Natural killer cell (primary cell): ENCODE results near the gene KRTAP9-2. TPM values are rescaled to one million over a fixed set of nuclear protein-coding genes. Genes with fewer than 3 reads are reported as not detected.
"Not testable (repeated sequence)": the region's sequence is repeated elsewhere in the genome, so short reads cannot be mapped to it uniquely, and the experiment has no call there.

ENCODE experiments used
- ATAC-seq, 3 donors: fragments of 150-1000 bp in 2 of 3; fragments of 200-7000 bp in 1 of 3; cut with Tn5 transposase; 1 replicate in 1 of 3; 2 replicates in 2 of 3; pipeline ENCODE4 v1.10.0; 2021; ENCODE audit warnings: mild to moderate bottlenecking in 2 of 3, moderate library complexity in 2 of 3
- DNase-seq, 2 donors: peaks; one replicate each; pipeline versions ENCODE4 v3.0.0 to v3.0.0-alpha.2; 2013 to 2021; ENCODE audit warnings: mixed read lengths in 1 of 2
- H3K27ac ChIP-seq: one replicate; pipeline ENCODE4 v1.5.1; 2013; ENCODE audit warnings: mild to moderate bottlenecking, low read length
- H3K27me3 ChIP-seq: one replicate; pipeline ENCODE4 v1.6.1; 2013; ENCODE audit warnings: low read length; ENCODE audit not compliant: control insufficient read depth, insufficient read depth
- H3K36me3 ChIP-seq: one replicate; pipeline ENCODE4 v1.6.1; 2013; ENCODE audit warnings: low read length; ENCODE audit not compliant: control insufficient read depth, insufficient read depth
- H3K4me1 ChIP-seq: one replicate; pipeline ENCODE4 v1.6.1; 2013; ENCODE audit warnings: low read length; ENCODE audit not compliant: control insufficient read depth, insufficient read depth
- H3K4me3 ChIP-seq: one replicate; pipeline ENCODE4 v1.5.1; 2013; ENCODE audit warnings: low read length
- H3K9me3 ChIP-seq: one replicate; pipeline ENCODE4 v1.6.1; 2013; ENCODE audit warnings: low read length; ENCODE audit not compliant: control insufficient read depth, insufficient read depth
- H3K27ac Mint-ChIP-seq, 2 donors: one replicate each; pipeline ENCODE4 v1.8.0; 2022; ENCODE audit warnings: mild to moderate bottlenecking in 2 of 2, mixed read lengths in 2 of 2, moderate library complexity in 1 of 2
- H3K27me3 Mint-ChIP-seq, 2 donors: one replicate each; pipeline ENCODE4 v1.8.0; 2022; ENCODE audit warnings: low read depth in 2 of 2, mixed read lengths in 2 of 2
- H3K36me3 Mint-ChIP-seq: one replicate; pipeline ENCODE4 v1.8.0; 2022; ENCODE audit warnings: mixed read lengths
- H3K4me1 Mint-ChIP-seq, 2 donors: one replicate each; pipeline ENCODE4 v1.8.0; 2022; ENCODE audit warnings: mixed read lengths in 2 of 2
- H3K4me3 Mint-ChIP-seq: one replicate; pipeline ENCODE4 v1.8.0; 2022; ENCODE audit warnings: mild to moderate bottlenecking, moderate library complexity, mixed read lengths
- H3K9me3 Mint-ChIP-seq, 2 donors: one replicate each; pipeline ENCODE4 v1.8.0; 2022; ENCODE audit warnings: mixed read lengths in 2 of 2
- CTCF ChIP-seq: fragments of 200-600 bp; IDR thresholded peaks from one replicate; pipeline ENCODE4 v1.8.0; 2022; ENCODE audit warnings: antibody characterized with exemption
- WGBS: methylation state at CpG from one replicate; pipeline ENCODE4 v1.1.7; 2013; ENCODE audit warnings: missing lambda C conversion rate; ENCODE audit not compliant: insufficient coverage; 5-methylcytosine and 5-hydroxymethylcytosine counted together
- intact Hi-C: fragments of 100-400 bp; cut with micrococcal nuclease; formaldehyde crosslinking; loops from one replicate; pipeline ENCODE4 v1.14.2; 2022
- total RNA-seq, 4 donors: library from RNA; stranded (reverse); fragments of 120-200 nt in 1 of 4; gene quantifications; one replicate each; pipeline versions ENCODE4 v1.2.3 to v1.2.4, GENCODE V29; 2013 to 2022

The KRTAP9-2 gene
- total RNA-seq, 3 donors from 2014 or later (not counting 1 experiment from before 2014, with no cell fraction given), result not detected

- intact Hi-C loops, result no loop called here
- ATAC-seq, result no peak
These were observed 5.3 kb downstream of the KRTAP9-2 start for GRCh38 chr17:41231731-41232130.

GRCh38 chr17:41232399-41233105, 6.1 kb downstream of the KRTAP9-2 start, which contains the start of gene KRTAP9-3:
Gene KRTAP9-3, plus strand, starts transcription at chr17:41232449. Its CDS starts 53 bp downstream, at chr17:41232502.
- intact Hi-C loops, H3K36me3 ChIP-seq, H3K4me3 ChIP-seq, H3K36me3 Mint-ChIP-seq, H3K27ac Mint-ChIP-seq, DNase-seq, H3K27me3 ChIP-seq, H3K4me1 ChIP-seq, ATAC-seq, H3K9me3 ChIP-seq, H3K9me3 Mint-ChIP-seq, H3K27ac ChIP-seq, H3K4me3 Mint-ChIP-seq, H3K4me1 Mint-ChIP-seq: not testable (repeated sequence)
- H3K27me3 Mint-ChIP-seq, result peaks cover 22 to 34% of the 10 kb centered on the region in 2 donors
- whole genome bisulfite sequencing, result 80% methylated on average over 1 of the region's 1 CpG

More at GRCh38 chr17:41231731-41232130, 5.3 kb downstream of the KRTAP9-2 start:
- H3K9me3 Mint-ChIP-seq, result no peaks in the 10 kb centered on the region
- no peak overlapping the region for H3K27ac ChIP-seq
- no peak overlapping the region for H3K4me3 ChIP-seq
- 90% methylated on average over 6 of the region's 6 CpGs for WGBS
- no peak for DNase-seq
- H3K4me3 Mint-ChIP-seq, result no peak overlapping the region
- no peaks in the 10 kb centered on the region for H3K36me3 ChIP-seq
- no peaks in the 10 kb centered on the region for H3K4me1 ChIP-seq
- H3K27me3 Mint-ChIP-seq, result peaks cover 22 to 34% of the 10 kb centered on the region in 2 donors
- TF ChIP-seq CTCF, result no peak
- no peak overlapping the region for H3K27ac Mint-ChIP-seq
- peaks cover 4% of the 10 kb centered on the region for H3K27me3 ChIP-seq
- H3K36me3 Mint-ChIP-seq, result no peaks in the 10 kb centered on the region
- H3K9me3 ChIP-seq, result no peaks in the 10 kb centered on the region
- H3K4me1 Mint-ChIP-seq, result peaks cover 0 to 4% of the 10 kb centered on the region in 2 donors

- H3K27ac ChIP-seq, H3K36me3 ChIP-seq, H3K4me3 Mint-ChIP-seq, H3K27ac Mint-ChIP-seq, H3K36me3 Mint-ChIP-seq, DNase-seq, H3K4me1 Mint-ChIP-seq, H3K4me3 ChIP-seq, intact Hi-C loops, H3K4me1 ChIP-seq, H3K27me3 ChIP-seq, ATAC-seq, H3K9me3 ChIP-seq, H3K9me3 Mint-ChIP-seq: not testable (repeated sequence)
- peaks cover 30 to 39% of the 10 kb centered on the region in 2 donors for H3K27me3 Mint-ChIP-seq
- 89% methylated on average over 4 of the region's 4 CpGs for WGBS
These were observed 10.7 kb downstream of the KRTAP9-2 start for GRCh38 chr17:41237116-41237515.

- 66% methylated on average over 2 of the region's 3 CpGs for WGBS
These were observed 11.5 kb downstream of the KRTAP9-2 start, which contains the start of gene KRTAP9-8 for GRCh38 chr17:41237949-41238437. Gene KRTAP9-8, plus strand, starts transcription at chr17:41237999. Its CDS starts 53 bp downstream, at chr17:41238052.

GRCh38 chr17:41246995-41247787, 20.7 kb downstream of the KRTAP9-2 start:
- H3K4me3 ChIP-seq, H3K4me3 Mint-ChIP-seq, H3K27me3 ChIP-seq, H3K4me1 ChIP-seq, H3K4me1 Mint-ChIP-seq, H3K27ac ChIP-seq, H3K36me3 ChIP-seq, H3K9me3 Mint-ChIP-seq, intact Hi-C loops, ATAC-seq, H3K36me3 Mint-ChIP-seq, H3K9me3 ChIP-seq, H3K27ac Mint-ChIP-seq: not testable (repeated sequence)
- WGBS, result 87% methylated on average over 1 of the region's 2 CpGs
- DNase-seq, result peak in 1 of 2 donors; percentile 0
- peaks cover 19 to 36% of the 10 kb centered on the region in 2 donors for H3K27me3 Mint-ChIP-seq

More at GRCh38 chr17:41237949-41238437, 11.5 kb downstream of the KRTAP9-2 start, which contains the start of gene KRTAP9-8:
- H3K36me3 Mint-ChIP-seq, intact Hi-C loops, H3K9me3 ChIP-seq, H3K4me1 Mint-ChIP-seq, H3K27ac ChIP-seq, H3K27ac Mint-ChIP-seq, H3K4me3 Mint-ChIP-seq, H3K4me1 ChIP-seq, H3K4me3 ChIP-seq, DNase-seq, H3K36me3 ChIP-seq, ATAC-seq, H3K9me3 Mint-ChIP-seq, H3K27me3 ChIP-seq: not testable (repeated sequence)
- H3K27me3 Mint-ChIP-seq, result peaks cover 36 to 43% of the 10 kb centered on the region in 2 donors

- H3K27me3 ChIP-seq, H3K9me3 Mint-ChIP-seq, H3K36me3 ChIP-seq, H3K36me3 Mint-ChIP-seq, H3K4me1 ChIP-seq, H3K4me3 ChIP-seq, H3K4me1 Mint-ChIP-seq, H3K27ac Mint-ChIP-seq, intact Hi-C loops, H3K9me3 ChIP-seq, ATAC-seq, H3K4me3 Mint-ChIP-seq, H3K27ac ChIP-seq: not testable (repeated sequence)
- WGBS, result 59% methylated on average over 2 of the region's 2 CpGs
- peaks cover 16 to 40% of the 10 kb centered on the region in 2 donors for H3K27me3 Mint-ChIP-seq
- DNase-seq, result peak in 1 of 2 donors; percentile 3
These were observed 23.3 kb downstream of the KRTAP9-2 start, which contains the start of gene KRTAP9-4 for GRCh38 chr17:41249637-41250240. Gene KRTAP9-4, plus strand, starts transcription at chr17:41249687. Its CDS starts 34 bp downstream, at chr17:41249721.
